Upper lobe of left lung (tissue), 6 donors: ENCODE results near the gene WDR6. TPM values are rescaled to one million over a fixed set of nuclear protein-coding genes. Genes with fewer than 3 reads are reported as not detected.

Experiments used
- ATAC-seq, 2 donors: fragments of 200-7000 bp; cut with Tn5 transposase; one replicate each; pipeline ENCODE4 v1.9.1; 2022; ENCODE audit warnings: mild to moderate bottlenecking in 2 of 2, moderate library complexity in 2 of 2; ENCODE audit not compliant: low FRiP score in 2 of 2
- DNase-seq, 2 donors: peaks; one replicate each; pipeline ENCODE4 v3.0.0-alpha.2; 2019 to 2020
- H3K27ac ChIP-seq, 4 donors: fragments of 200-600 bp; sonication (generic); one replicate each; pipeline ENCODE4 v1.5.1; 2016 to 2019
- H3K27me3 ChIP-seq, 4 donors: fragments of 200-600 bp; sonication (generic); one replicate each; pipeline ENCODE4 v1.5.1; 2017 to 2019
- H3K36me3 ChIP-seq, 4 donors: fragments of 200-600 bp; sonication (generic); one replicate each; pipeline ENCODE4 v1.5.1; 2016 to 2019
- H3K4me1 ChIP-seq, 4 donors: fragments of 200-600 bp; sonication (generic); one replicate each; pipeline ENCODE4 v1.5.1; 2018 to 2019
- H3K4me3 ChIP-seq, 4 donors: fragments of 200-600 bp; sonication (generic); one replicate each; pipeline ENCODE4 v1.5.1; 2017 to 2019; ENCODE audit warnings: mild to moderate bottlenecking in 2 of 4, moderate library complexity in 1 of 4
- H3K9me3 ChIP-seq, 4 donors: fragments of 200-600 bp; sonication (generic); one replicate each; pipeline ENCODE4 v1.5.1; 2018 to 2019
- CTCF ChIP-seq, 6 experiments: fragments of 450-650 bp in 4 of 6; fragments of 200-600 bp in 2 of 6; sonication (generic) in 2 of 6; IDR thresholded peaks; one replicate each; pipeline ENCODE4 v1.5.1; 2016 to 2019; ENCODE audit warnings: antibody characterized with exemption in 6 of 6
- EP300 ChIP-seq, 4 donors: sonication (generic); formaldehyde crosslinking; IDR thresholded peaks; one replicate each; pipeline ENCODE4 v1.5.1; 2017; ENCODE audit warnings: antibody characterized with exemption in 4 of 4, control low read depth in 2 of 4
- POLR2A ChIP-seq, 4 donors: fragments of 450-650 bp; IDR thresholded peaks; one replicate each; pipeline ENCODE4 v1.5.1; 2016 to 2017; ENCODE audit warnings: antibody characterized with exemption in 4 of 4, mild to moderate bottlenecking in 2 of 4
- POLR2AphosphoS5 ChIP-seq, 2 donors: sonication (generic); formaldehyde crosslinking; IDR thresholded peaks; one replicate each; pipeline ENCODE4 v1.5.1; 2017; ENCODE audit warnings: antibody characterized with exemption in 2 of 2
- WGBS, 2 donors: methylation state at CpG; one replicate each; pipeline ENCODE4 v1.1.5; 2017 to 2018; 5-methylcytosine and 5-hydroxymethylcytosine counted together
- total RNA-seq, 6 donors: library from RNA; depleted of rRNA in 4 of 6; stranded (reverse); fragments of >200 nt in 4 of 6; gene quantifications; one replicate each; pipeline versions ENCODE4 v1.1.0 to v1.2.1, GENCODE V29; 2016 to 2021
- donor health status: DM: no; HTN: no; CAD: no; lungs with moderate emphysema.
- donor health status: DM: no; HTN: yes; CAD: no; lungs with severe emphysema.

The WDR6 gene
- total RNA-seq, 6 donors from 2014 or later, result 100 to 279 (median 123) TPM

GRCh38 chr3:49017229-49017970, 10.2 kb downstream of the WDR6 start:
- Histone ChIP-seq H3K27ac (peak overlapping the region; percentile 80 to 88 (median 82)), H3K27me3 (no peaks in the 10 kb centered on the region), H3K4me3 (peak overlapping the region; percentile 63 to 97 (median 88)), H3K36me3 (peaks cover 11 to 42% (median 34%) of the 10 kb centered on the region in 4 donors), H3K9me3 (no peaks in the 10 kb centered on the region), H3K4me1 (peaks cover 26 to 37% (median 31%) of the 10 kb centered on the region in 4 donors)
- no peak for DNase-seq
- TF ChIP-seq CTCF (IDR thresholded peaks at IDR 0.05) (no peak), POLR2AphosphoS5 (IDR thresholded peaks at IDR 0.05) (no peak), POLR2A (IDR thresholded peaks at IDR 0.05) (no peak), EP300 (IDR thresholded peaks at IDR 0.05) (no peak)
- ATAC-seq, result no peak
- 4 to 19% methylated on average over 9 to 11 of the region's 23 CpGs for WGBS, 2 donors

GRCh38 chr3:49017971-49018706, 10.9 kb downstream of the WDR6 start, which contains the start of gene DALRD3:
Gene DALRD3, minus strand, starts transcription at chr3:49018580. Its CDS starts 16 bp downstream, at chr3:49018564.
- Histone ChIP-seq H3K36me3 (peaks cover 11 to 36% (median 30%) of the 10 kb centered on the region in 4 donors), H3K4me1 (peaks cover 33 to 44% (median 39%) of the 10 kb centered on the region in 4 donors), H3K27ac (peak within 1 kb of the TSS; percentile 80 to 100 (median 82)), H3K27me3 (no peaks in the 10 kb centered on the region), H3K9me3 (no peaks in the 10 kb centered on the region), H3K4me3 (peak within 1 kb of the TSS; percentile 63 to 97 (median 88))
- TF ChIP-seq POLR2AphosphoS5 (IDR thresholded peaks at IDR 0.05) (peak; percentile 48 to 55), CTCF (IDR thresholded peaks at IDR 0.05) (peak in 3 of 6 experiments; percentile 5 to 16 (median 9)), POLR2A (IDR thresholded peaks at IDR 0.05) (peak; percentile 62 to 76 (median 69)), EP300 (IDR thresholded peaks at IDR 0.05) (no peak)
- WGBS, 2 donors, result 0% methylated on average over 25 to 66 of the region's 85 CpGs
- peak; percentile 71 to 94 for DNase-seq
- peak in 1 of 2 donors; percentile 26 for ATAC-seq

GRCh38 chr3:49018707-49019006, 11.5 kb downstream of the WDR6 start:
- Histone ChIP-seq H3K27ac (peak overlapping the region; percentile 80 to 88 (median 82)), H3K4me3 (peak overlapping the region; percentile 63 to 97 (median 88)), H3K9me3 (no peaks in the 10 kb centered on the region), H3K4me1 (peaks cover 38 to 50% (median 43%) of the 10 kb centered on the region in 4 donors), H3K27me3 (no peaks in the 10 kb centered on the region), H3K36me3 (peaks cover 11 to 37% (median 30%) of the 10 kb centered on the region in 4 donors)
- ATAC-seq, result no peak
- 2 to 4% methylated on average over 13 to 17 of the region's 18 CpGs for WGBS, 2 donors
- DNase-seq, result no peak
- TF ChIP-seq POLR2AphosphoS5 (IDR thresholded peaks at IDR 0.05) (no peak), CTCF (IDR thresholded peaks at IDR 0.05) (no peak), POLR2A (IDR thresholded peaks at IDR 0.05) (no peak), EP300 (IDR thresholded peaks at IDR 0.05) (no peak)

GRCh38 chr3:49019941-49020329, 12.7 kb downstream of the WDR6 start:
- peak overlapping the region; percentile 46 to 92 (median 78) for H3K4me3 ChIP-seq
- 36 to 41% methylated on average over 10 to 12 of the region's 12 CpGs for WGBS, 2 donors

More at GRCh38 chr3:49019941-49020329, 12.7 kb downstream of the WDR6 start:
- Histone ChIP-seq H3K9me3 (no peaks in the 10 kb centered on the region), H3K27ac (peak overlapping the region; percentile 97 to 100 (median 99)), H3K4me1 (peaks cover 38 to 54% (median 44%) of the 10 kb centered on the region in 4 donors), H3K36me3 (peaks cover 14 to 37% (median 32%) of the 10 kb centered on the region in 4 donors), H3K27me3 (no peaks in the 10 kb centered on the region)
- no peak for DNase-seq
- ATAC-seq, result no peak
- no peak for TF ChIP-seq POLR2A (IDR thresholded peaks at IDR 0.05)
- no peak for TF ChIP-seq POLR2AphosphoS5 (IDR thresholded peaks at IDR 0.05)
- TF ChIP-seq CTCF (IDR thresholded peaks at IDR 0.05), result no peak
- TF ChIP-seq EP300 (IDR thresholded peaks at IDR 0.05), result no peak
